DMS 273 treated with DMSO at 0.1 percent for 48 hours (cell line): Measurements from ENCODE around the gene GPBAR1.

Experiments
- DNase-seq: peaks from one replicate; lab custom pipeline; 2025; lab: John Stamatoyannopoulos, UW

GPBAR1 gene

DNA sequence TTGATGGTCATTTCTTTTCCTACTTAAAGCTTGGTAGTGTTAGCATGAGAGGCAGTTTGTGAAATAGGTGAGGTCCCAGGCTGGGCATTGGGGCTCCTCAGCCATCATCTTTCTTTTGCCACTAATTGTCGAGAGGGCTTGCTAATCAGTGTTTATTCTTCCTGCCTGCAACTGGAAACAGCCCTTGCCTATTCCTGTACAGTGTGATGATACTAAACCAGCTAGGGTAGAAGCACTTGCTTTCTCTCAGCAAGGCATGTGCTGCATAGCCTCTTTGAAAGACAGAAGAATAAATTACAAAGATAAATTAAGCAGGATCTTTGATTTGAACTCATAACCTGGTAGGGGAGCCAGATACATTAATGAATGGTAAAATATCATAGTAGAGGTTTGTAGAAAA, 16.6 kb upstream of the GPBAR1 start:
- DNase-seq: no peak

DNA sequence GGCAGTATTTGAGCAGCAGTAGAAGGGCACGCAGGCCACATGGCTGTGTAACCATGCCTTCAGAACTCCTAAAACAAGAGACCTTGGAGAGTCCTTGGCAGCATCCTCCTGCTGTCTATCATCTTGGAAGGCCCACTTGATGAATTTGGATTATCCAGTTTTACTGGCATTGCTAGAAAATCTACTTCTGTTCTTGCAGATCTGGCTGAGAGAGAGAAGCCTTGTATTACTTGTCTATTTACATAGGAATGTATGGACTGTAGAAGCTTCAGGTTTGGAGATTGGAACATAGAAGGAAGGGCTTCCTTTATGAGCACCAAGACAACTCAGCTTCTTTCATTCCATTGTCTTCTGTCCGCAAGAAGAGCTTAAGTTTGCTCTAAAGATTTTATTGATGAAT, 16.1 kb upstream of the GPBAR1 start:
- no peak for DNase-seq

DNA sequence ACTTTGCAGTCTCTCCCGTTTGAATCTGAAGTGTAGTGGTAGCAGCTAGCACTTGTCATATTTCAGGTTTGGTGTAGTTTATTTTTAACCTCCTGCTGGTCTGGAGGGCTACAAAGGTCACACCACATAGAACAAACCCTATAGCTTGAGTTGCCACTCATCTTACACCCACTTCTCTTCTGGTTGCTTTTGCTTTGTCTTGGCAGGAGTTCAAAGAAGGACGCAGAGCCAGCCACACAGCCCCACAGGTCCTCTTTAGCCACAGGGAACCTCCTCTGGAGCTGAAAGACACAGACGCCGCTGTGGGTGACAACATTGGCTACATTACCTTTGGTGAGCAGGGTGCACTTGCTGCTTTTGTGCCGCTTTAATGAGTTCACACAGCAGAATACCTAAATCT, 15.6 kb upstream of the GPBAR1 start:
- no peak for DNase-seq

DNA sequence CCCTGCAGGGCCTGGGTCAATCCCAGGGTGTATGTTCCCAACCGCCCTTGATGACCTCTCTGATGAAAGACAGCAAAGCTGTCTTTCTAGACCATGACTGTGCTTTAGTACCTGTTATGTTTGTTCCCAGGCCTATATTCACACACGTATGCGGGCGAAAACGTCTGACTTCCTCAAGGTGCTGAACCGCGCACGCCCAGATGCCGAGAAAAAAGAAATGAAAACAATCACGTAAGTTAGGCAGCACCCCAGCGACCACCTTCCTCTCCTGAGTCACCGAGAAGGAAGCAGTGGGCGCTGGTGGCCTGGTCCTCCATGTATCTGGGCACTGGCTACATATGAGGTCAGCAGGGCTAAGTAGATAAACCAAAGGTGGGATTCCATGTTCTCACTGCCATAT, 11.1 kb upstream of the GPBAR1 start:
- DNase-seq: no peak

DNA sequence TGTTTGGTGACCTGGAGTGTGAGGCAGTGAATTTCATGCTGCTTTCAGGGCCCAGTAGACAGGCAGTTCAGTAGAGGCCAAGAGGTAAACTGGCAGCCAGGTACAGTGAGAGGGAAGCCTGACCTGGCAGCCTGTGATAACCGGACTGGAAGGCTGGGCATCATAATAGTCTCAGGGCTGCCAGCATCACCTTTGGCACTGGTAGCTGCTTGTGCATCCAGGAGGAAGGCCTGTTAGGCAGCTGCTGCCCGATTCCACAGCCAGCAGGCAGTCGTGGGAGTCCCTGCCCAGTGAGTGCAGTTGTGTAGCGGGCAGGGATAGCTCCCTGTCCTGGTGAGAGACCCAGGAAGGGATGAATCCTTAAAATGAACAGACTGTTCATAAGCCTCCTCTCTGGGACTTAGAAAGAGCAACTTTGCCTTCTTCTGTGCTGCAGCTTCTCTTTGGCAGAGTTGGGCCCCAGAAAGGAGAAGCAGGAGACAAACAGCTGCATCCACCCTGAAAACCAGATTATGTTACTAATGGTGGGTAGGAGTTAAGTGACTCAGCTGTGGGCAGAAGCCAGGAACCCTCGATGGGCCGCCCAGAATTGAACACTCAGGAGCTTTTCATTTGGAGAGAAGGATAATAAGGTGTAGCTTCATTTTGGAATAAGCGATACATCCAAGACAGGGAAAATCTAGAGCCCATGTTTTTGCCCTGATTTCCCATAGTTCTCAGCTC, 8.1 kb upstream of the GPBAR1 start:
- DNase-seq: no peak

DNA sequence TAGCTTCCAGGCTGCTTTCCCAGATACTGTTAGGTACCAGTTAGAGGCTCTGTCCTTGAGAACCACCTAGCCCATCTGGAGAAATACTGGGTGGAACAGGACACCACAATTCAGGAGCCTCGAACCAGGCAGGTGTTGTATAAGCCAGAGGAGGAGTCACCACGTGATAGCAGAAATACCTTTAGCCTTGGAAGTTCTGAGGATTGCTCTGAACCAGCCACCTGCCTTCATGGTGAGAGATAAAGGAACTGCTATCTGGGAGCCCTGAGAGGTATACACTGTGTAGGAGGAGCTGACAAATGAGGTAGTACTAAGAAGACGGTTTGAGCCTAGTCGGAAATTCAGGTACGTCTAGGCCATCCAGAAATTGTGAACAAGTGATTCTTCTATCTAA, 7.6 kb upstream of the GPBAR1 start:
- DNase-seq: no peak

DNA sequence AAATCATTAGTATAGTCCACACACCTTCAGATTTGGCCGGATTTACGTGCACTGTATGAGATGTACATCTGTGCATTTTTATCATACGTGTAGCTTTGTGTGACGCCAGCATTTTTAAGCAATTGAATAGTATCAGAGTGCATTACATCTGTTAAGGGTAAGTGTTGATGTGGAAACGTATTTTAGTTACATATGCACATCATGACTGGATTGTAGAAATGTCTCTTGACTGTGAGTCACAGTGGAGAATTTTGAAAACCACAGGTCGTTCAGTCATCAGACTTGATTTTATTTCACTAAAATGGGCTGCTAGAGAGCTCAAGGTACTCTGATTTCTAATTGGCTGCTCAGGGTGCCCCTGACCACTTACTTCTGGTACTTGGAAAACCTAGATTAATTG, 5.4 kb upstream of the GPBAR1 start:
- no peak for DNase-seq

DNA sequence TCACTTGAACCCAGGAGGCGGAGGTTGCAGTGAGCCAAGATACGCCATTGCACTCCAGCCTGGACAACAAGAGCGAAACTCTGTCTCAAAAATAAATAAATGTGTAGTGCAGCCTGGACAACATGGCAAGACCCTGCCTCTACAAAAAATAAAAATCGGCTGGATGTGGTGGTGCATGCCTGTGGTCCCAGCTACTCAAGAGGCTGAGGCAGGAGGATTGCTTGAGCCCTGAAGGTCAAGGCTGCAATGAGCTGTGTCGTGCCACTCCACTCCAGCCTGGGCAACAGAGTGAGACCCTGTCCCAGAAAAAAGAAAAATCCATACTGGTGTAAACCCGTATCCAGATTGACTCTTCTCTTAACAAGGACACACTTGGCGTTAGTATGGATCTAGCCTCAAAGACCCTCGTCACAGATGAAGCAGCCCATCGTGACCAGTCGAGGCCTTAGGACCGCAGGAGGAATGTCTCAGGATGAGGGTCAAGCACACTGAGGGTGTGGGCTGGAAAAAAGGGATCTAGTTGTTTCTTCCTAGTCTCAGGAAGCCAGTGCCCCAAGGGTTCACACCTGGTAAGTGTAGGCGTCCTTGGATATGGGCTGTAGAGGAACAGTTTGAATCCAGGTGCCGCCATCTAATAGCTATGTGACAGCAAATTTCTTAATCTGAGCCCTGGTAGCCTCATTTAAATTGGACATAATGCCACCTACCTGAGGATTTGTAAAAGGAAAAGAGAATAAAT, 4.0 kb upstream of the GPBAR1 start:
- DNase-seq: no peak

DNA sequence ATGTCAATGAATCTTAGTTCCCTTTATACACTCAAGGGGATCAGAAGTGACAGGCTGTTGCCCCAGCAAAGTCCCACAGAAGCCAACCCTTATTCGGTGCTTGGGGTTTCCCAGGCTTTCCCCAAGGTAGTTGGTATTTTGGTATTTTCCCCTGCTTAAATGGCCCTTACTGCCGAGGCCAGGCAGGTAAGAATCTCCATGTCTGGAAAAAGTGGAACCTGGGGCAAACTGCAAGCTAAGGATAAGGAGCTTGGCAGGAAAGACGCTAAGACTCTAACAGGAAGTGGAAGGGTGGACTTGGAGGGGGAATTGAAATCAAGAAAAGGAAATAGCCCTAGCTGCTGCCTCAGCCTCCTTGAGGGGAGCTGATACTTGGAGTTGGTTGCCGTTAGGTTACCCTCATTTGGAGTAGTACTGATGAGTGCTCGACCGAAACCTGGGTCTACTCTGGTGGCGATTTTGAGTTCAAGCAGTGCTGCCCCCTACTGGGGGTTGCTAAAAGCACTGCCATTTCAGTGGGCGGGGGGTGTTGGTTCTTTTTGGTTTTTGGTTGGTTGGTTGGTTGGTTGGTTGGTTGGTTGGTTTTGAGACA, 3.3 kb upstream of the GPBAR1 start:
- no peak for DNase-seq

DNA sequence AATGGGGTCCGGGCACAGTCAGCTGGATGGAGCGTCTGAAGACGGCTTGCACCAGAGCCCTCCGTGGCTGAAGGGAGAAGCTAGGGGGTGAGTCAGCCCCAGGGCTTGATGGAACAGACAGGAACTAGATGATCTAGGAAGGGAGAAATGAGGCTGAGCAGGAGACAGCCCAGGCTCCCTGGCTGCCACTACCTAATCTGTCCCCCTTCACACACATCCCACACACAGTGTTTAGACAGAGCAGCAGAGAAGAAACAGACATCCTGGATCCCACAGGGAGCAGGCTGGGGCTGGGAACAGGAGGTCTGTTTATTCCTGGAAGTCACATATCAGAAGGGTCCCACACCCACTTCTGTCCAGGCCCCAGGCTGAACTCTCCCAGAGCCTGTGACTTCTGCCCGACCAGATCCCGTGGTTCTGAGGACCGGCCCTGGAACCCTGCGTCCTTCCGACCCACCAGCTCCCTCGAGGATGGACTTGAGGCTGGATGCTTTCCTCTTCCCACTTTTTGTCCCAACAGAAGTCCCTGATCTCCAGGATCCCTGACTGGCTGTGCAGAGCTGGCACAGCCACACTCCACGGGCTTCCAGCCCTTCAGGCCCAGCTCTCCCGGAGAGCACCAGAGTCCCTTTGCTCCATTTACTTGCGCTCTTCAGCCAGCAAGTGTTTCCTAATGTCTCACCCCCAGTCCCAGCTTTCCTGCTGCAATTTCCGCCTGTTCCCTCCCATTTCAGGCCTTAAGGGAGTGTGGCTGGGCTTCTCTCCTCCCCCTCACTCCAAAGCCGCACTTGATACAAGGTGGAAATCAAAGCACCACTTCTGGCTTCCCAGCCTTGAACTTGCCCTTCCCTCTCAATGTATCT, 1.5 kb upstream of the GPBAR1 start:
- no peak for DNase-seq

DNA sequence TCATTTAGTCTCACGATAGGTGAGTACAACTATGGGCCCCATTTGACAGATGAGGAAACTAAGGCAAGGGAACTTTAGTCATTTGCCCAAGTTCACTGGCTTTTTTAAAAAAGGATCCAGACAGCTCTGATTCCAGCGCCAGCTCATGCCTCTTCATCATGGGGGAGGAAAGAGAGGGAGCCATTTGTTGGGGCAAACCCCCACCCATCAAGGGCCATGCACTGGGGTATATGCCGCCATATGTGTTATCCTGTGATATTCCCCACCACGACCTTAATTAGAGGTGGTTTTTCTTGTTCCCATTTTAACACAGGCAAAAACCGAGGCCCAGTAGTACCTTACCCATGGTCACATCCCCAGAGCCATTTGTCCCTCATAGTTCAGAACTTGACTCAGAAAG, 649 bp upstream of the GPBAR1 start:
- no peak for DNase-seq

DNA sequence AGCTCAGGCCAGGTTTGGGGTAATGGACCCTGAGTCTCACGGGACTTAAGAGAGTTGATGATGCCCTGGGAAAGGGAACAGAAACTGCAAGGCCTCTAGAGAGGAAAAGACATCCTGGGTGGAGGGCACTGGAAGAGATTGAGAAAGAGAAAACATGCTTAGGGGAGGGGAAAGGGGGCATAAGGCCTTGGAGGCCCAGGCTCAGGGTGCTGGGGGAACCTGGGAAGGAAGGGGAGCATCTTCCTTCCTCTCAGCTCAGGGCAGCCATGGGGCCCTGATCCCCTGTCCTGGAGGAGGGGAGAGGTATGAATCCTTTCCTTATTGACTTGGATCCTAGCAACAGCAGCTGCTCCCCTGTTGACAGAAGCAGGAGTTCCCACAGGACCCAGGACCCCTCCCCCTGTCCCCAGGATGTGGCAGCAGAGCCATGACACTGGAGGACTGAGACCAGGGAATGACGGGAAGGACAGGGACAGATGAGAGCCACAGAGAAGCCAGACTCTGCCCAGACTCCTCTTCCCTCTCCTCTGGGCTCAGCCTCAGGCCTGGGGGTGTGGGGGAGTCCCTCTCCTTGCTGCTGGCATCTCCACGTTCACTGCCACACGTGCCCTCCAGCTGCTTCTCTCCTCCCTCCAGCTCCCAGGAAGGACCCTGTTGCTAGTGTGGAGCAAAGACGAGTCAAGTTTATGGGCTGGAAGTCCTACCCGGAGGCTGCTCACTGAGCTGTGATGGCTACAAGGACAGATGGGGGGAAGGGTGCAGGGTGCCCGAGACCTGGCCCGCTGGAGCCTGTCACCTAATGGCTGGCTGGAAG, 815 bp downstream of the GPBAR1 start:
- DNase-seq: no peak

DNA sequence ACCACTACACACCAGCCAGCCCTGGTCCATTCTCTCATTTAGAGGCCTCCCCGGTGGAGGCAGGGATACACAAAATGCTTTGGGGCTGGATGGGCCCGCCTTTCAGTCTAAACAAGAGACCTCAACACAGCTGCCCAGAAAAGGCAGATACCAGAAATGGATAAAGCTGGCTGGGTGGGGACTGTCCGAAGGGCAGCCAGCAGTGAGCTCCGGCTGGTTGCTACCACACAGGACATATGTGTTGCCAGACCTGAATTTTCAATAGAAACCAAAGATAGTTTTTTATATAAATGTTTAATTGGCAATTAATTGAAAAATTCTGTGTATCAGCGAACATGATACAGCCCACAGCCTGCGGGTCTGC, 1.4 kb downstream of the GPBAR1 start:
- DNase-seq: no peak

DNA sequence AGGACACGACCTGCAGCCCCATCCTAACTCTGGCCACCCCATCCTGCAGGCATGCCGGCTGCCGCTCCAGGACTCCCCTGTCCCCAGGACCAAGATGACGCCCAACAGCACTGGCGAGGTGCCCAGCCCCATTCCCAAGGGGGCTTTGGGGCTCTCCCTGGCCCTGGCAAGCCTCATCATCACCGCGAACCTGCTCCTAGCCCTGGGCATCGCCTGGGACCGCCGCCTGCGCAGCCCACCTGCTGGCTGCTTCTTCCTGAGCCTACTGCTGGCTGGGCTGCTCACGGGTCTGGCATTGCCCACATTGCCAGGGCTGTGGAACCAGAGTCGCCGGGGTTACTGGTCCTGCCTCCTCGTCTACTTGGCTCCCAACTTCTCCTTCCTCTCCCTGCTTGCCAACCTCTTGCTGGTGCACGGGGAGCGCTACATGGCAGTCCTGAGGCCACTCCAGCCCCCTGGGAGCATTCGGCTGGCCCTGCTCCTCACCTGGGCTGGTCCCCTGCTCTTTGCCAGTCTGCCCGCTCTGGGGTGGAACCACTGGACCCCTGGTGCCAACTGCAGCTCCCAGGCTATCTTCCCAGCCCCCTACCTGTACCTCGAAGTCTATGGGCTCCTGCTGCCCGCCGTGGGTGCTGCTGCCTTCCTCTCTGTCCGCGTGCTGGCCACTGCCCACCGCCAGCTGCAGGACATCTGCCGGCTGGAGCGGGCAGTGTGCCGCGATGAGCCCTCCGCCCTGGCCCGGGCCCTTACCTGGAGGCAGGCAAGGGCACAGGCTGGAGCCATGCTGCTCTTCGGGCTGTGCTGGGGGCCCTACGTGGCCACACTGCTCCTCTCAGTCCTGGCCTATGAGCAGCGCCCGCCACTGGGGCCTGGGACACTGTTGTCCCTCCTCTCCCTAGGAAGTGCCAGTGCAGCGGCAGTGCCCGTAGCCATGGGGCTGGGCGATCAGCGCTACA, 2.1 kb downstream of the GPBAR1 start:
- DNase-seq: no peak

DNA sequence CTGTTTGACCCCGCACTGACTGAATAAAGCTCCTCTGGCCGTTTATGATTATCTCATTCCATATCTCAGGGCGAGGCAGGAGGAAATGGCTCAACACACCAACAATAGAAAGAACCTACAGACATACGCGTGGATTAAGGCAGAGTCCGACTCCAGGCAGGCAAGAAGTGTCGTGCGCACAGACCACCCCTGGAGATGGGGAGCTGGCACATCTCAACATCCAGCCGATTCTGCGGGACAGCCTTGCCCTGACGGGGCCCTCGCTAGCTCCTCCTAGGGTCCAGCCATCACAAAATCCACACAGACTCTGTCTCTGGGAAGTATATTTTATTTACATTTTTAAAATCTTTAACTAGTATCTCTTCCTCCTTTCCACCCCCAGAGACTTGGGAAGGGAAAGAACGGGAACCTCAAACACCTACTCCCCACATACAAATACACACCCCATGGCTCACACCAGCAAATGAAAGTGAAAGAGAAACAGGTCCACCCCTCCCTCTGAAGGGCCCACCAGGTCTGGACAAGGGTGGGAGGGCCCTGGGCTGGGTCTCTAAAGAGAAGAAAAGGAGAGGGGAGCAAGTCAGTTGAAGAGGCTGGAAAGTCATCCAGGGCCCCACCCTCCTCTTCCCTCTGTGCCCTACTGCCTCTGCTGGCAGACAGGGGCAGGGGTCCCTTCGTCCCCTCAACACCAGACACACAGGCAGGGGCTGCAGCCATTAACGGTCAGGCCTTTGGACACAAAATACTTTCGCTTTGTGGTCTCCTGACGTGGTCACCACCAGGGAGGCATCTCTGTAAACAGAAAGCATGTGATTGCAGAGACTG, 3.2 kb downstream of the GPBAR1 start:
- no peak for DNase-seq

DNA sequence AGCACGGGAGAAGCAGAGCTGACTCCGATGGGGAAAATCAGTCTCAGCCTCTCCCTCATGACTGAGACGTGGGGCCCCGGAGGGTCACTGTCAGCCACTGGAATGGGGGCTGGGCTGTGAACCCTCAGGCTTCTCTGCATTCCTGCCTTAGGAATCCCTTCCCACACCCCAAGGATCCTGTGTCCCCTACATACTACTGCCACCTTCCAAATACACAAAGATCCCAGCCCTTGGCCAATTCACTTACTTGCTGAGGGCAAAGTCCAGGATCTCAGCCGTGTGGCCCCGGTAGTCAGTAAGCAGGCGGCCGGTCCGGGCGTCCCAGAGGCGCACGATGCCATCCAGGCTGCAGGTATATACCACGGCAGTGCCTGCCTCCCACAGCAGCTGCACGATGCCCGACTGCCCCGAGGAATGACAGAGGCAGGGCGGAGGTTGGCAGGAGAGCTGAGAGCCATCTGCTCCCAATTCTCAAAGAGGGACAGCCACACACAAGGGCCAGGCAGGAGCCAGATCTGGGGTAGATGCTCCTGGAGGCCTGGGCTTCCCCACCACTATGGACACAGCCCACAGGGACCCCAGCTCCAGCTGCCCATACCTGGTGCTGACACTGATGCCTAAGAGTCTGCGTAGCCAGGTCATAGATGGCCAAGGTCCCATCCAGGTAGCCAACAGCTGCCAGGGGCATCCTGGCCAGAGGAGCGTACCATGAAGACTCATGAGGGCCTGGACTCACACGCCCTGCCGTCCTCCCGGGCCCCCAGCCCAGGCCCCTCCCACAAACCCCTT, 4.2 kb downstream of the GPBAR1 start:
- no peak for DNase-seq

DNA sequence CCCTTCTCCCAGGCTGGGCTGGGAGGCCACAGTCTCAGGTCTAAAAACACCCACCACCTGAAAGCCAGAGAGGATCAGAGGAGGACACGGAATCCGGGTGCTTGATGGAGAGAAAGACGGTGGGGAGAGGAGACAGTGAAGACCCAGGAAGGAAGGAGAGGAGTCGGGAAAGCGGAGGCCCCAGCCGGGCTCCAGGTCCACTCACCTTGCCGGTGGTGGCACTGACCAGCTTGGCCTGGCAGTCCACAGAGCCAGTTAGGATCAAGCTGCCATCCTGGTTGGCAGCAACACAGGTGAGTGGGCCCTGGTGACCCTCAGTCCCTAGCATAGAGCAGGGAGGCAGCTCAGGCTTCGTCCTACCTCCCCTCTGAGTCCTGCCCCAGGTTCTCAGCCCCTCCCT, 4.8 kb downstream of the GPBAR1 start:
- no peak for DNase-seq

DNA sequence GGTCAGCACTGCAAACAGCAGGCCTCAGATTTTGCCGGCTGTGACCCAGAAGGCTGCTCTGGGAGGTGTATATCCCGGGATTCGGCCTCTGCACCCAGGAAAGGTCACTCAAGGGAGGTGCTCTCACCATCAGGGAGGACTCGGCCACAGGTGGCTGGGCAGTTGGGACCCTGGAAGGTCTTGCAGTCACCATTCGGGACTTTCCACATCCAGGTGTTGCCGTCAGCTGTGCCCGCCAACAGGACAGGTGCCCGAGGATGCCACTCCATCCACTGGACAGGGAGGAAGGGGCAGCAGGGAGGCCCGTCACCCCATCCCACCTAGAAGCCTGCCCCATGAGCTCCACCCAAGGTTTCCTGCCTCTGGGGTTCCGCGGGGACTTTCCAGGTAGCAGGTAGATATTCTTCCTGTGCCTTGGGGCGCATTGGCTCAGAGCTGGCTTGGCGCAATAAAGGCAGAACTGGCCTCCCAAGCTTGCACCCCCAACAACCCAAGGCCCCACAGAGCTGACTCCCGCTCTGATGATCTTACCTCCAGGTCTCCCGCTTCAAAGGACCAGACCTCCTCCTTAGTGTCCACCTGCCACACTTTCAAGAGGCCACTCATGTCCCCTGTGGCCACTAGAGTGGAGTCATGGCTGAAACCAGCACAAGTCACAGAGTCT, 5.6 kb downstream of the GPBAR1 start:
- DNase-seq: no peak
